ENCODE measurements around the gene FNDC8. TPM values are rescaled to one million over a fixed set of nuclear protein-coding genes. Genes with fewer than 3 reads are reported as not detected.

Gene FNDC8
- not detected in 2 replicates for total RNA-seq

GRCh38 chr17:35121315-35121714, at the start of gene FNDC8:
Gene FNDC8 (plus strand): TSS chr17:35121615. CDS start chr17:35121694, 79 bp downstream.

GRCh38 chr17:35119370-35120165, 1.8 kb upstream of the FNDC8 start, which contains the start of gene RAD51D:
Gene RAD51D (minus strand): TSS chr17:35119860. CDS start chr17:35119613, 247 bp downstream.

GRCh38 chr17:35141681-35142466, 20.5 kb downstream of the FNDC8 start, which contains the start of gene NLE1:
Gene NLE1 (minus strand): TSS chr17:35142303. CDS start chr17:35142275, 28 bp downstream.

GRCh38 chr17:35147375-35147905, 26.0 kb downstream of the FNDC8 start, which contains the start of gene UNC45B:
Gene UNC45B (plus strand): TSS chr17:35147817. CDS start chr17:35148264, 447 bp downstream.

Small RNA genes lying within 50 kb of the gene (small RNA-seq; reads per million reads assigned to genes)
- gene AC004223.1 (1.3 reads per million, percentile 30 among the genes with 10 or more reads in this experiment), gene RNU6-840P (not detected)

Other genes with a start within 250 kb of the FNDC8 start
- gene CCT6B, start 160.2 kb upstream of the FNDC8 start, total RNA-seq: 0.57 and 0.80 TPM in 2 replicates
- 12.6 and 14.9 TPM in 2 replicates for gene ZNF830, start 160.1 kb upstream of the FNDC8 start, total RNA-seq
- gene LIG3, start 141.1 kb upstream of the FNDC8 start, total RNA-seq: 34.0 and 40.2 TPM in 2 replicates
- gene RFFL, start 57.9 kb upstream of the FNDC8 start, total RNA-seq: 13.3 and 17.3 TPM in 2 replicates
- 14.0 and 15.3 TPM in 2 replicates for gene RAD51D, start 1.8 kb upstream of the FNDC8 start, total RNA-seq
- gene NLE1, start 20.7 kb downstream of the FNDC8 start, total RNA-seq: 19.9 and 25.3 TPM in 2 replicates
- under 0.01 TPM in 1 of 2 replicates, not detected in the other for gene UNC45B, start 26.2 kb downstream of the FNDC8 start, total RNA-seq
- not detected in 2 replicates for gene SLC35G3, start 72.8 kb downstream of the FNDC8 start, total RNA-seq
- 36.6 and 44.4 TPM in 2 replicates for gene SLFN5, start 121.5 kb downstream of the FNDC8 start, total RNA-seq

Data from thoracic aorta endothelial cell (primary cell).